Spleen (tissue), 7 donors: Measurements from ENCODE around the gene ANKRD24.

Experiments
- POLR2A ChIP-seq, 3 donors: fragments of 450-650 bp; IDR thresholded peaks; one replicate each; pipeline ENCODE4 v1.5.1; 2017; ENCODE audit warnings: antibody characterized with exemption in 3 of 3, mild to moderate bottlenecking in 1 of 3
- TF ChIP-seq, protein P1 (sequence below), 11 experiments: fragments of 200-600 bp in 7 of 11; fragments of 450-650 bp in 4 of 11; sonication (generic) in 4 of 11; IDR thresholded peaks in 8 of 11; conservative IDR thresholded peaks in 3 of 11; 1 replicate in 7 of 11; 2 replicates in 4 of 11; pipeline versions ENCODE4 v1.4.0 to v1.8.0; 2016 to 2021; ENCODE audit warnings: antibody characterized with exemption in 11 of 11, inconsistent platforms in 4 of 11, mild to moderate bottlenecking in 1 of 11
- donor health status: DM: no; HTN: no; CAD: no; lungs with moderate emphysema.
- donor health status: DM: no; HTN: no; CAD: no.
- donor health status: DM: no; HTN: no; CAD: no.

DNA sequence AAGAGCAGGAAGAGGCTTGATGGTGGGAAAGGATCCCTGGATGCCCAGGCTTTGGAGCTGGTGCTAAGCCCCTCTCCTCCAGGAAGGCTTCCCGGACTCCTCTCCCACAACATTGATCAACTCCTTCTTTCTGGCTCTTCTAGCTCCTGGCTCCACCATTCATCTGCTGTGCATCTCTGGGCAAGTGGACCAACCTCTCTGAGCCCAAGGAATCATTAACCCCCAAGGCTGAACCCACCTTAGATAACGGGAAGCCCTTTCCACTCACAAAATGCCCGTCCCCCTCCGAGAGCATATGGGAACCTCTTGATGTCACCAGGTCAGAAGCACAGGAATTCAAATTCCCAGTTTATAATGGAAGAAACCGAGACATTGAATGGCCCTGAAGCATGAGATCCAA, 5.3 kb upstream of the ANKRD24 start:
- no peak for TF ChIP-seq POLR2A (IDR thresholded peaks at IDR 0.05)
- TF ChIP-seq, protein P1, sequence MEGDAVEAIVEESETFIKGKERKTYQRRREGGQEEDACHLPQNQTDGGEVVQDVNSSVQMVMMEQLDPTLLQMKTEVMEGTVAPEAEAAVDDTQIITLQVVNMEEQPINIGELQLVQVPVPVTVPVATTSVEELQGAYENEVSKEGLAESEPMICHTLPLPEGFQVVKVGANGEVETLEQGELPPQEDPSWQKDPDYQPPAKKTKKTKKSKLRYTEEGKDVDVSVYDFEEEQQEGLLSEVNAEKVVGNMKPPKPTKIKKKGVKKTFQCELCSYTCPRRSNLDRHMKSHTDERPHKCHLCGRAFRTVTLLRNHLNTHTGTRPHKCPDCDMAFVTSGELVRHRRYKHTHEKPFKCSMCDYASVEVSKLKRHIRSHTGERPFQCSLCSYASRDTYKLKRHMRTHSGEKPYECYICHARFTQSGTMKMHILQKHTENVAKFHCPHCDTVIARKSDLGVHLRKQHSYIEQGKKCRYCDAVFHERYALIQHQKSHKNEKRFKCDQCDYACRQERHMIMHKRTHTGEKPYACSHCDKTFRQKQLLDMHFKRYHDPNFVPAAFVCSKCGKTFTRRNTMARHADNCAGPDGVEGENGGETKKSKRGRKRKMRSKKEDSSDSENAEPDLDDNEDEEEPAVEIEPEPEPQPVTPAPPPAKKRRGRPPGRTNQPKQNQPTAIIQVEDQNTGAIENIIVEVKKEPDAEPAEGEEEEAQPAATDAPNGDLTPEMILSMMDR (IDR thresholded peaks at IDR 0.05 in 8 of 11, conservative IDR thresholded peaks at IDR 0.05 in 3 of 11): no peak
